Posterior vena cava (tissue), 2 donors: ENCODE results near the gene CCDC127. TPM values are rescaled to one million over a fixed set of nuclear protein-coding genes. Genes with fewer than 3 reads are reported as not detected.
"Not testable (repeated sequence)": the region's sequence is repeated elsewhere in the genome, so short reads cannot be mapped to it uniquely, and the experiment has no call there.

Experiments used
- DNase-seq: peaks from one replicate; pipeline ENCODE4 v3.0.0-alpha.2; 2020; ENCODE audit warnings: low spot score
- intact Hi-C, 2 donors: fragments of 100-400 bp; cut with DNase I; formaldehyde crosslinking; loops; one replicate each; pipeline versions ENCODE4 v1.14.1 to v1.14.2; 2022 to 2023
- total RNA-seq, 2 donors: library from RNA; stranded (reverse); fragmentation: NEBNext Ultra II Directional; extraction: Animal tissue kit (Norgen Biotek cat#: 25700); gene quantifications; one replicate each; pipeline ENCODE4 v1.2.1, GENCODE V29; 2021
- donor health status: DM: yes; HTN: yes; CAD: no.
- donor health status: DM: yes; HTN: yes; CAD: no.

Gene CCDC127
- total RNA-seq, 2 donors from 2014 or later: 5.8 to 6.9 TPM

DNA sequence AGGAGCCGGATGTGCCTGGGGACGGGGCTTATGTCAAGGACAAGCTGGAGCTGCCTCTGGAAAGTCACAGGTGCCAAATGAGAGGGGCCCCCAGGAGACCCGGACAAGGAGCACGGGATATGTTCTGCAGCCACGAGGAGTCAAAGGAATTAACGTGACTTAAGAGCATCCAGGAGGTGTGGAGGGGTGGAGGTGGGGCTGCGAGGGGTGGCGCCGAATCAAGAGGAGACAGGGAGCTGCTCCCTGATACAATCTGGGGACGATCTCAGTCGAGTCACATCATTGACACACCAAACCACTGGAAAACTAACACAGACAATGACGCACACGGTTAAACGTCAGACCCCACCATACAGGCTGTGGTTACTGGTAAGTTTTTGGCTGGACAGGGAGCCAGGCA lies 10.4 kb downstream of the CCDC127 start:
- intact Hi-C loops: no loop called here
- DNase-seq: no peak

DNA sequence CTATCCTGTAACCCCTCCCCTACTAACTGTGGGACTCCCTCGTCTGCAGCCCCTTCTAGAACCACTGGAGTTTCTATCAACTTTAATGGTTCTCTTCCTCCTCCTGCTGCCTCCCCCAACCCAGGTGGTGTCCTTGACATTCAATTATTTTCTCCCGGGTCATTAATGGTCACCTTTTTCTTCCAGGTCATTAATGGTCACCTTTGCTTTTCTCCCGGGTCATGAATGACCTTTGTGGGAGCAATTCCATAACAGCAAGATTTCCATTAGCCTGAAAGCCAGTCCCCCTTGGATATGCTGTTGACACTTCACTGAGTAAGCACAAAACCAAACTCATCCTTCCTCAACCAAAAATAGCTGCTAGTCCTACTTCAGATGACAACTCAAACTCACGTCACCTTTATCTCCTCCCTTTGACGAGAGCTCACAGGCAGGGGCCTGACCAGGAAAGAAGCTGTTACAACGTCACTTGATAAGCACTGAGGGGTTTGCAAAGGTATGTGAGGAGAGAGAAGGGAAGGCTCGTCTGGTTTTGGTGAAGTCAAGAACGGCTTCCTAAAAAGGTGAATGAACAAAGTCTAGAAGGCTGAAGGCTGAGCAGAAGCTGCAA lies 10.9 kb downstream of the CCDC127 start:
- DNase-seq: no peak
- intact Hi-C loops: no loop called here

DNA sequence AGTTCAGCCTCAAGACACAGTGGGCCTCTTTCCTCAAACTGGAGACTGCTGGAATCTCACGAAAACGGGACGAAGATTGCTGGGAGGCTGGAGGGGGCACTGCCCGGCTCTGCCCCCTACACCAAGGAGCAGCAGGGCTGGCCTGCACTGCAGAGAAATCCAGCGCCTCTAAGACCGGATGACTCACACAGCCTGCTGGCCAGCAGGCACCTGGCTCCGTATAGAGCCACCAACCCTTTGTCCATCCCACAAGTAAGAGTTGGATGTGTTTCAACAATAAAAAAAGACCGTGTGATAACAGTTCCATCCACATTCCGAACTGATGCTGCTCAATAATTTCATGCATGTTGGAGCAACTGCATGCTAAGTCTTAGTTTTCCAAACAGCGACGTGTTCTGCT lies 11.5 kb downstream of the CCDC127 start:
- DNase-seq: no peak
- intact Hi-C loops: no loop called here

DNA sequence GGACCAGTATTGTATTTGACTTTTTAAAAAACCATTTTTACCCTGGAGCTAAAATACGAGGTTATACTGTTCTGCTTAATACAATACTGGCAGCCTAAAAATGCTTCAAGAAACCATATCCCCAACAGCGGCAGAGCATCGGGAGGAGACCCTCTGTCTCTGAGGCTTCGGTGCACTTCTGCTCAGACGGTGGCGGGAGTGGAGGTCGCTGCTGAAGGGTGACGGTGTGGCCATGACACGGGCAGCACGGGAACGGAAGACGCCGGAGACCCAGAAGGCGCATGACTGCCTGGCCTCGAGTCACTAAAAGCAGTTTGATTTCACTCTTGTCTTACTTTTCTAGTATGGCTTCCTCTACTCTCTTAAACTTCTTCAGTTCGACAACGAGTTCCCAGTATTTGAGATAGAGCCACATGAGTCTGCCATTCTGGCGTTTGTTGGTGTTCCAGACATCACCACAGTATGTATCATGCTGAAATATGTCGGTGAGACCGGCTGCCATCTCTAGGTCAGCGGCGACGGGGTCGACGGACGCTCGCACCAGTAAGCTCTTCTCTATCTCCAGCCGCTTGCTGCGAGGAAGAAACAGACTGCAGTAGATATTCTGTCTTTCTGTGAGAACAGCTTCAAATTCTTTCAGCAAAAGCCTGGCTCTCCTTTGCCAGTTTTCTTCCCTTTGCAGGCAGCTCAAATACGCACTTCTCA lies 12.8 kb downstream of the CCDC127 start:
- DNase-seq: no peak
- intact Hi-C loops: no loop called here

DNA sequence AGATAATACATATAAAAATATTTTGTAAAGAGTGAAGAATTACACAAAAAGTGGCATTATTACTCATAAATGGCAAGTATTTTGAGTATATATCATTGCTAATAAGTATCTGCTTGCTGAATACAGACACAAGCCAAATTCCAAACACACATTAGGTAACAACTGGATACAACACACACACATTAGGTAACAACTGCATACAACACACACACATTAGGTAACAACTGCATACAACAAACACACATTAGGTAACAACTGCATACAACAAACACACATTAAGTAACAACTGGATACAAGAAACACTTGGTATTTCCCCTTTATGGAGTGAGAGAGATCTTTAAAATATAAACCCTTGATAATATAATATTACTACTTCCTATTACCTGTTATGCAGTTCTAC lies 13.5 kb downstream of the CCDC127 start:
- intact Hi-C loops: no loop called here
- DNase-seq: no peak

DNA sequence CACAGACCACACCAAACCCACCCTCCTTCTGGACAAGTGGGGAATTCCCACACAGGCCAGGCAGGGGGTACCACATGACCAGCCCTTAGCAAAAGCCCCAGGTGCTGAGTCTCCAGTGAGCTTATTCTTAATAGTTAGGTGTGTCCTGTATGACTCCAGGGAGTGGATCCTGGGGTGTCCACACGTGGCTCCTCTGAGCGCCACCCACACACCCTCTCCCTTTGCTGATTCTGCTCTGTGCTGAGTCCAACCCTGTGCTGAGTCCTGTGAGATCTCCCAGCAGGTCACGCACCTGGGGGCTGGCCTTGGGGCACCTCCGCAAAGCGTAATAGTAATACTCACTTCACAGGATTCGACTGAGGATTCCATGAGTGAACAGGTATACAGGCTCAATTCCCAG lies 14.0 kb downstream of the CCDC127 start:
- intact Hi-C loops: no loop called here
- DNase-seq: no peak

DNA sequence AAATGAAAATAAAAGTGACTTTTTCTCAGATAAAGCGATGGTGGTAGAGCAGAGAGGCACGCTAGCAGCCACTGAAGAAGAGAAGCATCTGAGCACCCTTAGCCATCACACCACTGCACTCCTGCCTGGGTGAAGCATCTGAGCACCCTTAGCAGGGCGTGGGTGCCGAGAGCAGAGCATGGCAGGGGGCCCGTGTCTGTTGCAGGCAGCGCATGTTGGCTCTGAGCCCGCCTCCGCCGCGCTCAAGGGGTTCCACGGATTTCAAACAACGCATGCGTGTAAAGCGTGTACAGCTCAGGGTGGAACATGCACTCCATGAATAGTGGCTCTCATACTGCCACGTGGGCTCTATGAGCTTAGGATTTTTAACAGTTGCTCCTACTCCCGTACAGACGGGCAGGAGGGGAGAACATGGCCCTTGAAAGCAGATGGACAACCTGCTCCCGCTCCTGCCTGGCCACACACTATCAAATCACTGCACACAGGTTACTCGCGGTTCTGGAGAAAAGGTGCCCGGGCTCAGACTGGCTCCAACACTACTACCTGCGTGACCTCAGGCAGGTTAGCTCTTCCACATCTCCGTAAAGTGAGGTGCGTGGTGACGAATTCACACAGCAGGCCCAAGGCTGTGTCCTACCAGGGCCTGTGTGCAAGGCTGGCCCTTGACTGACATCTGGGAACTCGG lies 14.6 kb downstream of the CCDC127 start:
- intact Hi-C loops: no loop called here
- no peak for DNase-seq

DNA sequence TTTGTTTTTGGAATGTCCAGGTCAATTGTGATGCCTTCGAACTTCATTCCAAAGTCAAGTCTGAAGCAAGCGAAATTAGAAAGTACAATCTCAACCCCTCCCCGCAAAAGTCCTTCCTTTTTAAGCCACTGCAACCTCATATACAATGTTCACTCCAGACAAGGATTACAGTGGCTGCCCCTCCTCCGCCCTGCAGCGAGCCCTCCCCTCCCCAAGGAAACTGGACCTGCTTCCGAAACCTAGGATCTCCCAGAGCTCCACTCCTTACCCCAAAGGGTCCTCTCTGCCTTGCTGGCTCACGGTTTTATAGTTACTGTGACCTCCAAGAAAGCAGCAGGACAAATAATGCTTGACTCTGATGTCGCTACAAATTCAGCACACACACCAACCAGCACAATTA lies 16.3 kb downstream of the CCDC127 start:
- no peak for DNase-seq
- intact Hi-C loops: loop anchor here in 1 of 2 donors (2.0 kb wide), 1 partner anchor 37 kb away; no protein-coding TSS in a partner anchor

DNA sequence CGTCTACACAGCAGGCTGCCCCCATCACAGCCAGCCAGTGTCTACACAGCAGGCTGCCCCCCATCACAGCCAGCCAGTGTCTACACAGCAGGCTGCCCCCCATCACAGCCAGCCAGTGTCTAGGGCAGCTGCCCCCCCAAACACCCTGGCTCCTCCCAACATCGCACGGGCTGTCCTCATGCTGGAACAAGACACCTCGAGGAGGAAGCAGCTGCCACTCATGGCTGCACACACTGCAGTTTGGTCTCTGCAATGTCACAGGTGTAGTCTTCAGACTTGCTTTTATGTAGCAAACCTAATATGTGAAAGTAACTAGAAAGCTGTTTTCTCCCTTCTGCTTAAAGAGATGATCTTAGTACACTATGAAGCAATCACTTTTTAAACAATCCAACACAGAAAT lies 17.0 kb downstream of the CCDC127 start:
- DNase-seq: no peak
- intact Hi-C loops: loop anchor here in 1 of 2 donors (2.0 kb wide), 1 partner anchor 36 kb away; no protein-coding TSS in a partner anchor

DNA sequence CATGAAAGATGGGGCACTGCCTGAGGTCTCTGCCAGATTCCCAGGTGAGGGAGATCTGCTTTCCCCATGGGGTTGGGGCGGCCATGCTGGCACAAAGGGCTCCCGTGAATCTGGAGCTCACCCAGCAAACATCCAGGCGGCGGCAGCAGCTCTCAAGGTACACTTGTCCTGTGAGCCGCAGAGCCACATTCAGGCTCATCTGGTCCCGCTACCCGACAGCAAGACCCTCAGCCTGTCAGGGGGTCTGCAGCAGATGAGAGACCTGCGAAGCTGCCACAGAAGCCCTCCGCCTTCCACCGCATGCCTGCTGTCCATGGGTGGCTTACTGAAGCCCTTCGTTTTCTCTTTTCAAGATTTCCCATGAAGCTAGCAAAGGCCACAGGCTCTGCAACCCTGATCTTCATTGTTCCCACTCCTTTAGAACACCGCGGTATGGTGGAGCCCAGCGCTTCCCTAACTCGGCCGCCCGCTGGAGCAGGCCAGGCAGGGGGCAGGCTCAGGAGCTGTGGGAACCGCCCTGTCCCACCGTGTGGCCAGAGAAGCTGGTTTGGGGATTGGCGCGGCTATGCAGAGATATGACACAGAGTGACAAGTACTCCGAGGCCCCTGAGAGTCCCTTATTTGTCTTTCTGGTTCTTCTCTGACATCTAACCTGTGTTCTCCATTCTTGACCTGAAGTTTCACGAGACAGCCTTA lies 17.9 kb downstream of the CCDC127 start:
- intact Hi-C loops: loop anchor here in 1 of 2 donors (2.0 kb wide), 1 partner anchor 35 kb away; no protein-coding TSS in a partner anchor
- DNase-seq: no peak

DNA sequence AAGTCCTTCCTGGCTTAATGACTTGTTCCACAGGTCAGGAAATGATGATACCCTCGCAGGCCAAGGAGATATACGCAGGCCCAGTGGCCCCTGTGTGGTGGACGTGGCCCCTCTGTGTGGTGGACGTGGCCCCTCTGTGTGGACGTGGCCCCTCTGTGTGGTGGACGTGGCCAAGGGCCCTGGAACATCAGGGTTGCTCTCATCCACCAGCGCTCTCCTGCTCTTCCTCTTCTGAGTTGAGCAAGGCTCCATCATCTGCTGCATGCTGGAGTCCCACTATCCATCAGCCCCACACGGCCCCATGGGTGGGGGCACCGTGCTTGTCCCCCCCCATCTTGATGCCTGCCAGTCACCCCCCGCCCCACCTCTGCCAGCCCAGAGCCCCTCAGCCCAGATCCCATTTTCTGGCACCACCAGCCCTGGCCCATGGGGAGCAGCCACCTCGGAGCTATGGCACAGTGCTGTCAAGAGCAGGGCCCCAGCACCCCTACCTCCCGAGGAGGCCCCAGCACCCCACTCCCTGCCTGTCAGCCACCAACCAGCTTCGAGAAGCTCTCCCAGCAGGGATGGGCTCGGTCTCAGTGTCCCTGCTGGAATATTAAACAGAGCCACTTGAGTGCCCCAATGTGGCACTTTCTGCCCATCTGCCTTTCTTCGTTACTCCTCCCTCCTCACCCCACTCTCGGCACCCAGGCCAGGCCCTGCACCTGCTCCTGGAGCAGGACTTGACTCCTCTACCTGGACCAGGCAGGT lies 18.6 kb downstream of the CCDC127 start:
- DNase-seq: no peak
- intact Hi-C loops: no loop called here

DNA sequence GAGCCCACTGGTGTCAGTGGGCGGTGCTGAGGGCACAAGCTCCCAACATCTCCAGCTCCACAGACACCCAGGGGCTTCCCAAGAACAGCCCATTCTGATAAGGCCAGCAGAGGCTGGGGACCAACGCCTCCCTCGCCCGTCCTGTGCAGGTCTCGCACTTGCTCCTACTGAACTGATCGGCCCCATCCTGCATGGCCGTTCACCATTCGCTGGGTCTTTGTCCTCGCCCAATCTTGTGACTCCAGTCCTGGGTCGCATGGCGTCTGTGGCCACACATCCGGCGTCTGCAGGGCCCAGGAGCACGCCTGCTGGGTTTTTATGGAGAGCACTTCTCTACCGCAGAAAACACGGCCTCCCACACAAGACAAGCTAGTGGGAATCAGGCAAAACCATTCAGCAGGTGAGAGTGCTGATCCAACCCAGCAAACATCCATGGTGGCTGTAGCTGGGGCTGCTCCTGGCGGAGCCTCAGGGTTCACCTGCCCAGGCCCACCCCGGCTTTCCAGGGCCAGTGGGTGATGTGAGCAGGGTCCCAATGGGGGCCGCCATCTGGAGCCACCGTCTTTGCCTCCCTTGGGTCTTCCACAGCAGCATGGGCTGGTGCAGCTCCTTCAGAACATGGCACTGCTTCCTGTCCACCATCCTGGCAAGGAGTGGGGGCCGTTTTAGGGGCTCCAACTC lies 19.3 kb downstream of the CCDC127 start:
- no peak for DNase-seq

DNA sequence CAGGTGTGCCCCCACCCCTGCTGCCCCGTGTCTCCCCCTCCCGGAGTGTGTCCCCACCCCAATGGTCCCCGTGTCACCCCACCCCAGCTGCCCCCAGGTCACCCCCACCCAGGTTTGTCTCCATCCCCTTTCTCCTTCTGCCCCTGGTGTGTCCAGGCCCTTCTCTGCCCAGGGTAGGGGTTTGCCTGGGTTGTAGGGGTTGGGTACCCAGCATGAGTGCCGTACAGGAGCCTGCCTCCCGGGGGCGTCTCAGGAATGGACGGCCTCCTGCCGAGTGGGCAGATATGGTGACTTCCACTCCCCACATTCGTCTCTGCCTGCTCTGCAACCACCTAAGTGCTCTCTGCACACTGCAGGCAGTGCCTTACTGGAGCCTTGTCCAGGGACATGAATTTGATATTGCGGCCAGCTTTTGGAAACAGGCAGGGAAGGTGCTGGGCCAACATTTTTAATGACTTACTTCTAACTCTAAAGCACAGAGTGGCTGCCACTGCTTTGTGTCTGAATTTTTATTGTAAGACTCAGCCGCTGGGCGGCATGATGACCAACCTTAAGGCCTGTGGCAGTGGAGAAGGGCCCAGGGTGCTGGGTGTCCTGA lies 20.0 kb downstream of the CCDC127 start:
- DNase-seq: no peak
- intact Hi-C loops: no loop called here

More for the DNA sequence above, 19.3 kb downstream of the CCDC127 start:
- intact Hi-C loops: no loop called here

DNA sequence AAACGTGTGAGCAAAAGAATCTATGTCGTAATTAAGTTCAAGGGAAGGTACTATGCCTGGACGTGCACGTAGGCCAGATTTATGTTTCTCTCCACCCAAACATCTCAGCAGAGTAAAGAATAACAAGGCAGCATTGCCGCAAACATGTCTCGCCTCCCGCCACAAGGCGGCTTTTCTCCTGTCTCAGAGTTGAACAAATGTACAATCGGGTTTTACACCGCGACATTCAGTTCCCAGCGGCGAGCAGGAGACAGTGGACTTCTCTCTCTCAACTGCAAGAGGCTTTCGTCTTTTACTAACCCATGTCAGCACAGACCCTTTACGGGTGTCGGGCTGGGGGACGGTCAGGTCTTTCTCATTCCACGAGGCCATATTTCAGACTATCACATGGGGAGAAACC lies 20.9 kb downstream of the CCDC127 start:
- intact Hi-C loops, DNase-seq: not testable (repeated sequence)

DNA sequence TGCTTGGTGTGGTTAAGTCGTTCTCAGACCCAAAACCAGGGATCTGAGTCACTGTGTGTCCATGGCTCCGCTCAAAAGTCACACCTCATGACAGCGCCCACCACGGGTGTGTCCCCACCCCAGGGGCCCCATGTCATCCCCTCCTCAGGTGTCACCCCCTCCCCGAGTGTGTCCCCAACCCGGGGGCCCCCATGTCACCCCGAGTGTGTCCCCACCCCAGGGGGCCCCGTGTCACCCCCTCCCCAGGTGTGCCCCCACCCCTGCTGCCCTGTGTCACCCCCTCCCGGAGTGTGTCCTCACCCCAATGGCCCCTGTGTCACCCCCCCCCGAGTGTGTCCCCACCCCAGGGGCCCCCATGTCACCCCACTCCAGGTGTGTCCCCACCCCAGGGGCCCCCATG lies 21.6 kb downstream of the CCDC127 start:
- intact Hi-C loops: no loop called here
- no peak for DNase-seq

DNA sequence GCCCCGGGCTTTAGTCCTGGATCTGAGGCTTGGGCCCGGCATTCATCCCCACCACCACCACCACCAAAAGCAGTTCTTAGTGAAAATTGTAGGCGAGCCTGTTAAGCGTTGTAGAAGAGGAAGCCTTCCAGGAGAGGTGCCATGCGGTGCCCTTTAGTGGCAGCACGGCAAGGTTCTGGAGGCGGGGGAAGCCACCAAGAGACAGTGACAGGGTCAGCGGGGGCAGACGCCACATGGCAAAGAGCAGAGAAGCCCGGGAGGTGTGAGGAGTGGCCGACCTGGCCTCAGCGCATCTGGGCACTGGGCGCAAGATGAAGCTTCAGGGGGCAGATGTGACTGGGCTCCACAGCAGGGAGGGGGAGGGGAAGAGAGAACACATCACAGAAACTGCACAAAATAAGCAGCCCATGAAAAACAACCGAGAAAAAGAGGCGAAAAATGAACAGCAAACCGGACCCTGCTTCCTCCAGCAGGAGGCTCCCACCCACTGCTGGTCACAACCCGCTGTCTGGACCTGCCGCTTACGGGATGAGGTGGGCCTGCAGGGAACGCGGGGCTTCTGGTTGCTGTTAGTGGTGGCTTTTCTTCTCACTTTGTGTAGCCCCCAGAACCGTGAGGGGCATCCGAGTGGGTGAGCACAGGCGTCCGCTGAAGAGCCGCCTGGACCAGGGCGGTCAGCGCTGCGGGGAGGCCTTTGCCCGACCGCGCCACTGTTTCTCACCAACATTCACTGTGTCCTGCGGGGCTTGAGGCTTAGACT lies 22.4 kb downstream of the CCDC127 start:
- intact Hi-C loops: no loop called here

DNA sequence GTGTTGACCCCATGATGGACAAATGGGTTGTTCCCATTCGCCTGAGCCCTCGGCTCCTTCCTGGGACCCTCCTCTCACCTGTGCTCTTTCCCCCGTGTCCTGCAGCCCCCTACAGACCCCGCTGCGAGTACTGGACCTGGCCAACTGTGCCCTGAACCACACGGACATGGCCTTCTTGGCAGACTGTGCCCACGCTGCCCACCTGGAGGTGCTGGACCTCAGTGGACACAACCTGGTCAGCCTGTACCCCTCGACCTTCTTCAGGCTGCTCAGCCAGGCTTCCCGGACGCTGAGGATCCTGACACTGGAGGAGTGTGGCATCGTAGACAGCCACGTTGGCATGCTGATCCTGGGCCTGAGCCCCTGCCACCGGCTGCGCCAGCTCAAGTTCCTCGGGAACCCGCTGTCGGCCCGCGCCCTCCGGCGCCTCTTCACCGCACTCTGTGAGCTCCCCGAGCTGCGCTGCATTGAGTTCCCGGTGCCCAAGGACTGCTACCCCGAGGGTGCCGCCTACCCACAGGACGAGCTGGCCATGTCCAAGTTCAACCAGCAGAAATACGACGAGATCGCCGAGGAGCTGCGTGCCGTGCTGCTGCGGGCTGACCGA lies 23.2 kb downstream of the CCDC127 start:
- intact Hi-C loops: loop anchor here in 1 of 2 donors (5.0 kb wide), 1 partner anchor 798 kb away; no protein-coding TSS in a partner anchor

More for the DNA sequence above, 22.4 kb downstream of the CCDC127 start:
- DNase-seq: peak; percentile 65

More for the DNA sequence above, 23.2 kb downstream of the CCDC127 start:
- DNase-seq: peak; percentile 73
